Retina (tissue), 1 donor: Measurements from ENCODE around the gene ULK3.

Experiments
- DNase-seq: peaks from one replicate; pipeline ENCODE4 v3.0.0-alpha.2; 2016

The ULK3 gene

GRCh38 chr15:74798388-74799254 is 44.3 kb downstream of the ULK3 start:
- DNase-seq, result no peak

GRCh38 chr15:74795966-74796625 is 46.9 kb downstream of the ULK3 start:
- DNase-seq, result no peak

GRCh38 chr15:74794970-74795349 is 48.0 kb downstream of the ULK3 start:
- DNase-seq, result no peak

- no peak for DNase-seq
Measured at GRCh38 chr15:74794248-74794969, 48.5 kb downstream of the ULK3 start.

- DNase-seq, result no peak
Measured at GRCh38 chr15:74793135-74794028, 49.6 kb downstream of the ULK3 start.

- no peak for DNase-seq
Measured at GRCh38 chr15:74792227-74793016, 50.5 kb downstream of the ULK3 start.

- no peak for DNase-seq
Measured at GRCh38 chr15:74791667-74792066, 51.3 kb downstream of the ULK3 start.

GRCh38 chr15:74791007-74791406 is 51.9 kb downstream of the ULK3 start:
- DNase-seq, result no peak

- DNase-seq, result no peak
Measured at GRCh38 chr15:74790080-74790916, 52.7 kb downstream of the ULK3 start.

GRCh38 chr15:74789741-74790079 is 53.2 kb downstream of the ULK3 start:
- DNase-seq, result no peak

- DNase-seq, result no peak
Measured at GRCh38 chr15:74789171-74789631, 53.8 kb downstream of the ULK3 start.

GRCh38 chr15:74788683-74789151 is 54.2 kb downstream of the ULK3 start:
- no peak for DNase-seq

- no peak for DNase-seq
Measured at GRCh38 chr15:74788042-74788682, 54.8 kb downstream of the ULK3 start.

GRCh38 chr15:74787251-74788041 is 55.5 kb downstream of the ULK3 start:
- peak; percentile 54 for DNase-seq

- no peak for DNase-seq
Measured at GRCh38 chr15:74786551-74787165, 56.3 kb downstream of the ULK3 start.
